G401.6 (cell line): ENCODE results near the gene DNAAF9.
"Not testable (repeated sequence)": the region's sequence is repeated elsewhere in the genome, so short reads cannot be mapped to it uniquely, and the experiment has no call there.

Source experiments
- FAIRE-seq: peaks from 2 replicates; lab custom pipeline; 2012; peaks lifted over from hg19 to GRCh38; lab: Jason Lieb, UNC

The DNAAF9 gene

DNA sequence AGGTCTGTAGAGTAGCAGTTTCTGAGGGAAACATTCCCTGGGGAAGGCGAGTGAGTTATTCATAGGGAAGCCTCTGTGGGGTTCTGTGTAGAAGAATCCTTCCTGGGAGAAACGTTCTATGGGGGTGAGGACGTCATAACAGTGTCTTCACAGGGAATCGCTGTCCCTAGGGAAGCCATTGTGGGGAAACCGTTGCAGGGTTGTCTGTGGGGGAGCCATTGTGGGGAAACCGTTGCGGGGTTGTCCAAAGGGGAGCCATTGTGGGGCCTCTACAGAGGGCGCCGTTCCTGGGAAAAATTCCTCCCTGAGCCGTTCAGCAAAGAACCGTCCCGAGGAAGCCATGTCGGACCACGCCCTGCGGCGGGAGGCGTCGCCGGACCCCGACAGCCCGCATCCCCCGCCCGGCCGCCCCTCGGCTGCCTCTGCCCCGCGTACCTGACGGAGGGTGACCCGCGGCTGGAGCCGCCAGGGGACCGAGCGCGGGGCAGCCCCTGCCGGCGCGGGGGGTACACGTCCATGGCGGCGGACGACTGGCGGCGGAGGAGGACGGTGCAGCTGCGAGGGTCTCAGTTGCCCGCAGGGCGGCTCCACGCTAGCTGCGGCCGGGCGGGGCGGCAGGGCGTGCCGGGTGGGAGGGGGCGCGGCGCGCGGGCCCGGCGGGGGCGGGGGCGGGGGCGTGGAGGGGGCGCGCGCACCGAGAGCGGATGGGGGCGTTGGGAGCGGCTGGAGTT lies at the start of gene DNAAF9:
Gene DNAAF9, minus strand, starts transcription at position 630 of the 731 bp plus-strand sequence. Its CDS starts 112 bp downstream, at position 518.
- FAIRE-seq: no peak

DNA sequence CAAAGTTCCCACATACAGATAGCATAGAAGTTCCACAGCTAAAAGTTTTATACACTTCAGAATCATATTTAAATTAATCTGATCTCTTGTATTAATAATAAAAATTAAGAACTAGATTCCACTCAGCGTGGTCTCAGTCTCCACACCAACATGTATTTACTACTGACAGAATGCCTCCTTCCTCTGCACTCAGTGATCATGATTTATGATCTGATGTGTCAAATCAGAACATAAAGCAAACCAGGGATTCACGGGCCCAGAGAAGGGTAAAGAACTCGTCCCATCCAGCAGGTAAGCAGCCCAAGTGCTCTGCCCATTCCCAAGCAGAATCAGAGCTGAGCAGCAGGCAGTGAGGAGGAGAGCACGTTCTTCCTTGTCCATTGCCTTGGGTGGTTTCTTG lies 49.2 kb upstream of the DNAAF9 start:
- no peak for FAIRE-seq

DNA sequence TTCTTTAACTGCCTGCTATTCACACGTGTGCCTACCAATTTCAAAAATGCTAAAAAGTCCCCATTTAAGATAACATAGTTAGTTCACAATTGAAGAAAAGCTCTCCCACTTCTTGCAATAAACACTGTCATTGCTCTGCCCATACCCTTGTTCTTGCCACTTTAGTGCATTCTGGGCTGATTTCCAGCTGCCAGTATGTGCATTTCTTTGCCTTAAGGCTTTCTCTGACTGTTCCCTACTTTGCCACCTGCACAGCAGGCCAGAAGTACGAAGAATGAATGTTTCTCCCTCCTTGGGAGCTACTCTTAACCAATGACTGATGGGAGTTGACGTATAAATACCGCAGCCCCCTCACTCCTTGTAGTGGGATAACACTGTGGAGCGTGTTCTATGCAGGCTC lies 47.4 kb upstream of the DNAAF9 start:
- FAIRE-seq: no peak

DNA sequence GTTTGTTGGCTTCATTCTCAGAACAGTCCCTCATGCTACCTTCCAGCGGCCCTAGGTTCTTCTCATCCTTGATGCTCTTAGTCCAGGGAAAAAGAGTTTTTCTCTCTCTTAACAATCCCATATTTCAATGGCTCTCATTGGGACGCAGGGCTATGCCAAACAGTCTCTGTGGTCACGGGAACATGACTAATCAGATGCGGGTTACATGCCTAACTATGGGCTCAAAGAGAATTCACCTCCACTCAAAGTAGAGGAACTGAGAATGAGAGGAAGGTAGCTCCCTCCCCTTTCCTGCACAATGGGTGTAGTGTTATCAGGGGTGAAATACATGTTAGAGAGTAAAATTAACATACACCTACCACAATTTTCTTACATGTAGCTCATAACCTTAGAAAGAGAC lies 45.2 kb upstream of the DNAAF9 start:
- no peak for FAIRE-seq

DNA sequence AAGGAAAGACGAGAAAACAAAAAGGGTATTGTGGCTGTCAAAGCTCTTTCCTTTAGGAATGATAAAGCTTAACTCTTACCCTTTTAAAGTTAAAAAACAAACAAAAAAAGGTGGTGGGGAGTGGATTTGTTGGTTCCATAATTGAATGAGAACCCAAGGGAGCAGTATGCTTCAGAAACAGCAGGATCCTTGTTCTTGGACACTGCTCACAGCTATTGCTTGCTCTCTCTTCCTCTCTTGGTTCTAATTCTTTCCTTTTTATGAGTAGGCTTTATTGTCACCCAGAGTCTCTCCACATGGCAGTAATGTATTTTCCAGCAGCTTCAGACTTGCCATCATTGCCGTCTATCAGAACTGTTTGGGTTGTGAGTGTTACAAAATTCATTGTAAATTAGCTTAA lies 44.7 kb upstream of the DNAAF9 start:
- FAIRE-seq: no peak

DNA sequence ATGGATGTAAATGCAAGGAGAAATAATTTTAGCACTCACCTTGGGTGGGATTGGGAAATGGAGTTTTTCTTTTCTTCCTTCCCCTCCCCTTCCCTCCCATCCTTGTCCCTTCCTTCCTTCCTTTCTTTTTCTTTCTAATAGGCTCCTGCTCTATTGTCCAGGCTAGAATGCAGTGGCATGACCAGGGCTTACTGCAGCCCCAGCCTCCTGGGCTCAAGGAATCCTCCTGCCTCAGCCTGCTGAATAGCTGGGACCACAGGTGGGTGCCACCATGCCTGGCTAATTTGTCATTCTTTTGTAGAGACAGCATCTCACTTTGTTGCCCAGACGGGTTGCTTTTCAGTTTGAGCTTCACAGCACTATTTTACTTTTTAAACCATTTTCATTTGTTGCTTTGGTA lies 41.9 kb upstream of the DNAAF9 start:
- no peak for FAIRE-seq

DNA sequence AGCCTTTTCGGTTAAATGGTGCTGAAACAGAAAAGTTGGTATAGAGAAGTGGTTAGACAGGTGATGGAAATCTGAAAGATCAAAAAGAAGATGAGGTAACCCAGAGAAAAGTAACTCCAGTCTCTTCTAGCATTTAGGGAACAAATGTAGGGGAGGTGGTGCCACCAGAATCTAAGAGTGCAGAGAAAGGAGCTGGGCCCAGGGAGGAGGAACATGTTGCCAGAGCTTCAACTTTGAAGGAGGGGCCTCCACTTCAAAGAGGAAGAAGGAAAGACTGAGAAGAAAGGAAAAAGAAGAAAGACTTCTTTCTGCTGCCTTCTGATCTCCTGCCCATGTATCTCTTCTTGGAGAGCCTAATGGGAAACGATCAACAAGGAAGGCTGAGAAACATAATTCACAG lies 39.9 kb upstream of the DNAAF9 start:
- FAIRE-seq: no peak

DNA sequence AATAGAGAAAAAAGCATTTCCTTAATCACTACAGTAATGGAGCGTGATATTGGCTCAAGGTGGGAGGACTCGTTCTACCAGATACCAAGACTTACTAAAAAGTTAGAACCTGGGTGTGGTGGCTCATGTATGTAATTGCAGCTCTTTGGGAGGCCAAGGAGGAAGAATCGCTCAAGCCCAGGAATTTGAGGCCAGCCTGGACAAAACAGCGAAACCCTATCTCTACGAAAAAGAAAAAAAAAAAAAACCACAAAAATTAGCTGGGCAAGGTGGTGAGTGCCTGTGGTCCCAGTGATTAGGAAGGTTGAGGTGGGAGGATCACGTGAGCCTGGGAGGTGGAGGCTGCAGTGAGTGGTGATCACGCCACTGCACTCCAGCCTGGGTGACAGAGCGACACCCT lies 39.3 kb upstream of the DNAAF9 start:
- FAIRE-seq: no peak

DNA sequence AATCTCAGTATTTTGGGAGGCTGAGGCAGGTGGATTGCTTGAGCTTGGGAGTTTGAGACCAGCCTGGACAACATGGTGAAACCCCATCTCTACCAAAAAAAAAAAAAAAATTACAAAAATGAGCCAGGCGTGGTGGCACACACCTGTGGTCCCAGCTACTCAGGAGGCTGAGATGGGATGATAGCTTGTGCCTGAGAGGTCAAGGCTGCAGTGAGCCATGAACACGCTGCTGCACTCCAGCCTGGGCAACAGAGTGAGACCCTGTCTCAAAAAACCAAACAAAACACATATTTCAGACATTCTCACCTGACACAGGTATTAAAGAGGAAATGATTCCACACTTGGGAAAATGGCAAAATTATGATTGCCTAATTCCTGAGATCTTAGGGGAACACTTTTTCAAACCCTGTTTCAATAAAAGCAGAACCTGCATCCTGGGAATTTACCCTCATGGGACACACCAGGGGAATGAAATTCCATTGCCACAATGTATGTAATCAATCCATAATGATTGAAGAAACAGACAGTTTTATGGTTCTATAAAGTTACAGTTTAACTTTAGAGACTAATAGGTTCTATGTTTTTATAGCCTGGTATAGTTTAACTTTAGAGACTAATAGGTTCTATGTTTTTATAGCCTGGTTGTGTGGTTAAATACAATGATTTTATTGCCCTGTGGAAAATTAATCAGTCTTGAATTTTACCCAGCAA lies 29.6 kb upstream of the DNAAF9 start:
- no peak for FAIRE-seq

DNA sequence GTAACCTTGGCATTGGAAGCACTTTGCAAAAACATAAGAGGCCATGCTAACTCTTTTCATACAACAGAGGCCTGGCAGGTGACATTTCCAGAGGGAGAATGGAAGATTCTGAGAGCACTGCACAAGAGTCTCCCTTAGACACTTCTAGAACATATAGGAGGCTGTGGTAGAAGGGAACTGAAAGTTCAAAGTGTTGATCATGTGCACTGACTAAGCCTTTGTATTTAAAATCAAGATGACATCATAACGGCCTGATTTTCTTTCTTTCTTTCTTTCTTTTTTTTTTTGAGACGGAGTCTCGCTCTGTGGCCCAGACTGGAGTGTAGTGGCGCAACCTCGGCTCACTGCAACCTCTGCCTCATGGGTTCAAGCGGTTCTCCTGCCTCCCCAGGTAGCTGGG lies 26.8 kb upstream of the DNAAF9 start:
- no peak for FAIRE-seq

DNA sequence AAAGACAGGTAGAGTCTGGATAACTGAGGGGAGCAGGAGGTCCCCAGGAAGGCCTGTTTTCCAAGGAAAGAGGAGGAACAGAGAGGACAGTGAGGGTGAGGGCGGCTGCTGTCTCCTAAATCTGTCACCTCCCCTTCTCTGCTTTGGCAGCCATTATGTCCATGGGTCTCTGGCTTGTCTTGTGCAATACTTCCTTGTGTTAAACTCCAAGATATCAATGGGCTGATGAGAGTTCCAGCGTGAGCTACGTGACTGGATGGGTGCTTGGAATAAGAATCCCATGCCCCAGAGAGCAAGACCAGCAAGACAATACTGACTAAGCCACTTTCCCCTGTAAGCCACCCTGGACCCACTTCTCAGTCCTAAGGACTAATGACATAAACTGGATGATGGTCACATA lies 26.3 kb upstream of the DNAAF9 start:
- FAIRE-seq: no peak

DNA sequence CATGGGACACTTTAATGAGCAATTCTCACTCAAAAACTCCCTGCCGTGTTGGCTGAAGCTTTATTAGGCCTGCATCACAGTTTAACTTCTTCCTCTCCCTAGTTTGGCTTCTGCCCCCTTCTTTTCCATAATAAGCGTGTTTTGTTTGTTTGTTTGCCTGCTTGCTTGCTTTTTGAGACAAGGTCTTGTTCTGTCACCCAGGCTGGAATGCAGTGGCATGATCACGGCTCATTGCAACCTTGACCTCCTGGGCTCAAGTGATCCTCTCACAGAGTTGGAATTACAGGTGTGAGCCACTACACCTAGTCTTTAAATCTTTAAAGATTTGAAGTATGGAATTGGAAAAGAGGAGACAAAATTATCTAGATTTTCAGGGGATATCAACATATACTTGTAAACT lies 25.4 kb upstream of the DNAAF9 start:
- FAIRE-seq: no peak

DNA sequence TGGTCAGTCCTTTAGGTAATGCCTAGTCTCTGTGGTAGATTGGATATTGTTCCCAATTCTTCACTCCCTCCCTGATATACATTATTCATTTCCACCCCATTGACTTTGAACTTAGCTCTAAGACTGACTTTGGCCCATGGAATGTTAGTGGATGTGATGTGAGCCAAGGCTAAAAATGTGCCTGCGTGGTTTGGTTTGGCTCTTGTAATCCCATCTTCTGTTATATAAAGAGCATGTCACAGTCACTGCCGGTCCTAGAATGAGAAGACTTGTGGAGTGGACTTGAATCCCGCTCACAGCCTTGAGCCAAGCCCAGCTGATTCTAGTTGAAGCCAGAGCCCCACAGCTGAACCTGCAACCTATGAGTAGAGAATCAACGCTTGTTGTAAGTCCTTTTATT lies 23.6 kb upstream of the DNAAF9 start:
- no peak for FAIRE-seq

DNA sequence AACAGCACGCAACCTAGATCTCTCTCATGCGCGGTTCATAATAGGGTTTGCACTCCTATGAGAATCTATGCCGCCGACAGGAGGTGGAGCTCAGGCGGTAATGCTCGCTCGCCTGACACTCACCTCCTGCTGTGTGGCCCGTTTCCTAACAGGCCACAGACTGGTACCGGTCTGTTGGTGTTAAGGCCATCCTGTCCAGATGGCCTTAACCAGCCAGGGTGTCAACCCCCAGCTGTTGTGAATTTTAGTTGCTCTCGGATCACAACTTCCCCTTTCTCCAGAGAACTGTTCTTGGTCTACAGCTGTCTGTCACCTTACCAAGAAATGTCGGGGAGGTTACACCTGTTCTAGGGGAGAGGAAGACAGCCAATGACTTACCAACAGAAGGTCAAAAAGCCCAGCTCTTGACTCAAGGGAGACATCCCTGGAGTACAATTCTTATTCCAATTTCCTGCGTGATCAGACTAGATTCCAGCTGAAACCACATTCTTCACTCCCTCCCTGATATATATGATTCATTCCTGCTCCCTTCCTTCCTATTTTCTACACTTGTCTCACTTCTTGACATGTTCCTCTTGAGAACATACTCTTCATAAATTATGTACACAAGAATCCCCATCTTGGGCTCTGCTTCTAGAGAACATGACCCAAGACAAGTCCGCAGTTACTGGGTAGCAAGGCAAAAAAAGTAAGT lies 23.1 kb upstream of the DNAAF9 start:
- FAIRE-seq: no peak

DNA sequence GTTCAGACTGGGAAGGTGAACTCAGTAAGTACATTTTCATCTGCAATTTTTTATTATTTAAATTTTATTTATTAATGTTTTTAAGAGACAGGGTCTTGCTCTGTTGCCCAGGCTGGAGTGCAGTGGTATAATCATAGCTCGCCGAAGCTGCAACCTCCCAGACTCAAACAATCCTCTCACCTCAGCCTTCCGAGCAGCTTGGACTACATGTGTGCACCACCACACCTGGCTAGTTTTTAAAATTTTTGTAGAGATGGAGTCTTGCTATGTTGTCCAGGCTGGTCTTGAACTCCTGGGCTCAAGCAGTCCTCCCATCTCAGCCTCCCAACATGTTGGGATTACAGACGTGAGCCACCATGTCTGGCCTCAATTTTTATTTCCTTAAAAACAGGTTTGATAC lies 19.3 kb upstream of the DNAAF9 start:
- not testable (repeated sequence) for FAIRE-seq

DNA sequence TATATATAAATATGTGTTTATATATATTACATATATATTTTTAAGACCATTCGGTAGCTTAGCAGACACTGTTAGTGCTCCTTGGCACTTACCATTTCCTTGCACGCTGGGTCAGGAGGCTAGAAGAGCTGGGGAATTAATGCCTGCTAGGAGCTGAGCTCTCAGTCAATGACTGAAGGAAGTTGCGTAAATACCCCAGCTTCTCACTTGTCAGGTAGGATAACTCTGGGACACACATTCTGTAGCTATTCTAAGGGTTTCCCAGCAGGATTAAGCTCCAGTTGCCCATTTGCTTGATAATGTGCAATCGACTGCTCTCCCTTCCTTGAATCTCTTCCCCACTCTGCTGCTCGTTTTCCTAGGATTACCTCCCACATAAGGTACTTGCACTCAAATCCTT lies 15.7 kb upstream of the DNAAF9 start:
- no peak for FAIRE-seq

DNA sequence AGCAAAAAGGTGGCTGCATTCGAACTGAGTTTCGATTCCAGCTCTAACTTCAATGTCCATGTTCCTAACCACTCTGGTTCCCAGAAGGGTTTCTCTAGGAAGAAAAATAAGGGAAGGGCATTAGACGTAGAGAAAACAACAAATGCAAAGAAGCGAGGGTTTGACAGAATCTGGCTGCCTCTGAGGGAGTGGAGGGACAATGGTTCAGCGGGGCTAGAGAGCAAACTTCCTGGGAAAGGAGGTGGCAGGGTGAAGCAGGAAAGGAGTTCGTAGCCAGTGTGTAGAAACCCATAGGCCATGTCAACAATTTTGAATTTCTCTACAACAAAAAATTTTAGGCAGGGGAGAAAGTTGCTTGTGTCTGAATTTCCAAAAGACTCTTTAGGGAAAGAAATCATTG lies 14.5 kb upstream of the DNAAF9 start:
- FAIRE-seq: no peak

DNA sequence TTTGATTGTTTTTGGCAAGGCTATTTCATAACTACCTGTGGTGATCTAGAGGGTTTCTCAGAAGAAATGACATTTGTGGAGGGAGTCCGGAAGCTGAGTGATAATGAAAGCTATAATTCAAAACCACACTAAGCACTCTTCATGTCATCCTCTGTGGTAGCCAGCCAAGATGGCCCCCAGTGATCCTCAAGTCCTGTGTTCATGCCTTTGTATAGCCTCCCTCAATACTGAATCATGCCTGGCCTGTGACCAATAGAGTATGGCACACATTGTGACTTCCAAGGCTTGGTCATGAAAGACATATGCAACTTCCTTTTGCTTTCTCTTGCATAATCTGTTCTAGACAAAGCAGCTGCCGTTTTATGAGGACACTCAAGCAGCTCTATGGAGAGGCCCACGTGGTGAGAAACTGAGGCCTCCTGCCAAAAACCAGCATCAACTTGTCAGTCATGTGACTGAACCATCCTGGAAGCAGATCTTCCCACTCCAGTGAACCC lies 12.8 kb upstream of the DNAAF9 start:
- no peak for FAIRE-seq

DNA sequence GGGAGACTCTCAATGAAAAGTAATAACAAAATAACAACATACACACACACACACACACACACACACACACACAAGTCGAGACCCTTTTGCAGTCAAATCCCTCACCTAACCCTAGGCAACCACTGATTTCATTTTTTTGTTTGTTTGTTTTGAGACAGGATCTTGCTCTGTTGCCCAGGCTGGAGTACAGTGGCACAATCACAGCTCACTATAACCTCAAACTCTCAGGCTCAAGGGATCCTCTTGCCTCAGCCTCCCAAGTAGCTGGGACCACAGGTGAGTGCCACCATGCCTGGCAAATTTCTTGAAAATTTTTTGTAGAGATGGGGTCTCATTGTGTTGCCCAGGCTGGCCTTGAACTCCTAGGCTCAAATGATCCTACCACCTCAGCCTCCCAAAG lies 10.7 kb upstream of the DNAAF9 start:
- FAIRE-seq: not testable (repeated sequence)

DNA sequence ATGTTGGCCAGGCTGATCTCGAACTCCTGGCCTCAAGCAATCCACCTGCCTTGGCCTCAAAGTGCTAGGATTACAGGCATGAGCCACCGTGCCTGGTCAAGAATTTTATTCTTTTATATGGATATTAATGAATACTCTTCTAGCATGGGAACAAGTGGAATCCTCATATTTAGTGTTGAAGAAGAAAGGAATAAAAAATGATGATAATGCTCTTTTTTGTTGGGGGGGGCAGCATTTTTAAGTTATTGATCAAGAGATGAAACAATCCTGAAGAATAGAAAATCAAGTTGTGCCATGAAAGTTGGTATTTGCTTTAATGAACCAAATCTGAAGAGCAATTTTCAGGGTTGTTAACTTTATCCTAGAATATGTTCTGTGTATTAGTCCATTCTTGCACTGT lies 6.7 kb upstream of the DNAAF9 start:
- FAIRE-seq: no peak

DNA sequence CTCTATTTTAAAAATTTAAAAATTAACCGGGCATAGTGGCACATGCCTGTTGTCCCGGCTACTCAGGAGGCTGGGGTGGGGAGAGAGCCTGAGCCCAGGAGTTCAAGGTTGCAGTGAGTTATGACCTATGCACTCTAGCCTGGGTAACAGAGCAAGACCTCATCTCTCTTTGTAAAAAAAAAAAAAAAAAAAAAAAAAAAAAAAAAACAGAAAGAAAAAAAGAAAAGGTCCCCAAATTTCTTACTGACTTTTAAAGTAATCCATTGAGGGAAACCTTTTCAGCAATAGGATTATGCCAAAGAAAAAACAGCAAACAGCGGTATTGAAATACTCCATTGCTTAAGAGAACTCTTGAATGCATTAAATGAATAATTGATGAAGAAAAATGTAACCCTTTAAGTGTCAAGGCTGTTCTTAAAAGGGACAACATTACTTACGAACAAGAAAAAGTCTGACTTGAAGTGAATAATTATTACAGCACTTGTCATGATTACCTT lies 6.0 kb upstream of the DNAAF9 start:
- FAIRE-seq: no peak

DNA sequence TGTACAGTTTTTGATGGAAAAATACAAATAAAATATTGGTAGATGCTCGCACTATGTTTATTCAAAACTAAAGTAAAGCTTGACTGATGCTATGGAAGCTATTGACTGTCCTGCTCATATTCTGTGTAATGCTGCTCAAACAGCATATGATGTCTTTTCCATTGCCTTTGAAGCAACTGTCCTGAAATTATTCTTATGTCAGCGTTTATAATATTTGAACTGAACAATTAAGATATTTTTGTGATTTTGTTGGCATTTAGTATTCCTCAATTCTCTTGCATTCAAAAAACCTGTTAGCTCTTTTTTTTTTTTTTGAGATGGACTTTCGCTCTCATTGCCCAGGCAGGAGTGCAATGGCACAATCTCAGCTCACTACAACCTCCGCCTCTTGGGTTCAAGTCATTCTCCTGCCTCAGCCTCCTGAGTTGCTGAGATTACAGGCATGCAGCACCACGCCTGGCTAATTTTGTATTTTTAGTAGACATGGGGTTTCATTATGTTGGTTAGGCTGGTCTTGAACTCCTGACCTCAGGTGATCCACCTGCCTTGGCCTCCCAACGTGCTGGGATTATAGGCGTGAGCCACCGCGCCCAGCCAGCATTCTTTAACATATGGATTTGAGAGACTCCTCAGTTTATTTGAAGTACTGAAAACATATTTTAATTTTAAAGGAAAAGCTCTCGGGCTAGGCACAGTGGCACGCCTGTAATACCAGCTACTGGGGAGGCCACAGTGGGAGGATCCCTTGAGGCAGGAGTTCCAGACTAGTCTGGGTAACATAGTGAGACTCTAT lies 5.3 kb upstream of the DNAAF9 start:
- no peak for FAIRE-seq
